Measurements from ENCODE around the gene FNBP1L.

Gene FNBP1L

GRCh38 chr1:93447481-93448291 lies at the start of gene FNBP1L:
Gene FNBP1L, plus strand, starts transcription at chr1:93448118. Its CDS starts 164 bp downstream, at chr1:93448282.
- DNase-seq, result no peak

- no peak for DNase-seq
Measured at GRCh38 chr1:93399781-93400180, 48.1 kb upstream of the FNBP1L start.

GRCh38 chr1:93408203-93408602 lies 39.7 kb upstream of the FNBP1L start:
- DNase-seq, result no peak

GRCh38 chr1:93411000-93411399 lies 36.9 kb upstream of the FNBP1L start:
- no peak for DNase-seq

- no peak for DNase-seq
Measured at GRCh38 chr1:93414749-93415148, 33.2 kb upstream of the FNBP1L start.

- no peak for DNase-seq
Measured at GRCh38 chr1:93415296-93415695, 32.6 kb upstream of the FNBP1L start.

GRCh38 chr1:93416183-93416582 lies 31.7 kb upstream of the FNBP1L start:
- DNase-seq, result no peak

GRCh38 chr1:93419344-93419743 lies 28.6 kb upstream of the FNBP1L start:
- DNase-seq, result no peak

GRCh38 chr1:93420400-93420799 lies 27.5 kb upstream of the FNBP1L start:
- no peak for DNase-seq

- no peak for DNase-seq
Measured at GRCh38 chr1:93426181-93426580, 21.7 kb upstream of the FNBP1L start.

- DNase-seq, result no peak
Measured at GRCh38 chr1:93427656-93428055, 20.3 kb upstream of the FNBP1L start.

- no peak for DNase-seq
Measured at GRCh38 chr1:93433407-93433961, 14.4 kb upstream of the FNBP1L start.

GRCh38 chr1:93434088-93434487 lies 13.8 kb upstream of the FNBP1L start:
- DNase-seq, result no peak

GRCh38 chr1:93434987-93435386 lies 12.9 kb upstream of the FNBP1L start:
- no peak for DNase-seq

- DNase-seq, result no peak
Measured at GRCh38 chr1:93435443-93435842, 12.5 kb upstream of the FNBP1L start.

- DNase-seq, result no peak
Measured at GRCh38 chr1:93436496-93436895, 11.4 kb upstream of the FNBP1L start.

- no peak for DNase-seq
Measured at GRCh38 chr1:93437976-93438605, 9.8 kb upstream of the FNBP1L start.

- no peak for DNase-seq
Measured at GRCh38 chr1:93438716-93439115, 9.2 kb upstream of the FNBP1L start.

GRCh38 chr1:93440272-93440671 lies 7.6 kb upstream of the FNBP1L start:
- no peak for DNase-seq

GRCh38 chr1:93440706-93441105 lies 7.2 kb upstream of the FNBP1L start:
- no peak for DNase-seq

- DNase-seq, result no peak
Measured at GRCh38 chr1:93441589-93441988, 6.3 kb upstream of the FNBP1L start.

GRCh38 chr1:93442008-93442666 lies 5.8 kb upstream of the FNBP1L start:
- DNase-seq, result no peak

GRCh38 chr1:93442741-93443140 lies 5.2 kb upstream of the FNBP1L start:
- no peak for DNase-seq

- DNase-seq, result no peak
Measured at GRCh38 chr1:93443454-93443853, 4.5 kb upstream of the FNBP1L start.

Measured in NCI-H524 treated with DMSO at 0.1 percent for 48 hours (cell line).